ENCODE data around the gene TTBK2. TPM values are rescaled to one million over a fixed set of nuclear protein-coding genes. Genes with fewer than 3 reads are reported as not detected.
"Not testable (repeated sequence)": the region's sequence is repeated elsewhere in the genome, so short reads cannot be mapped to it uniquely, and the experiment has no call there.

The TTBK2 gene
- total RNA-seq, 2 experiments from 2014 or later = 12.1 to 12.3 TPM

DNA sequence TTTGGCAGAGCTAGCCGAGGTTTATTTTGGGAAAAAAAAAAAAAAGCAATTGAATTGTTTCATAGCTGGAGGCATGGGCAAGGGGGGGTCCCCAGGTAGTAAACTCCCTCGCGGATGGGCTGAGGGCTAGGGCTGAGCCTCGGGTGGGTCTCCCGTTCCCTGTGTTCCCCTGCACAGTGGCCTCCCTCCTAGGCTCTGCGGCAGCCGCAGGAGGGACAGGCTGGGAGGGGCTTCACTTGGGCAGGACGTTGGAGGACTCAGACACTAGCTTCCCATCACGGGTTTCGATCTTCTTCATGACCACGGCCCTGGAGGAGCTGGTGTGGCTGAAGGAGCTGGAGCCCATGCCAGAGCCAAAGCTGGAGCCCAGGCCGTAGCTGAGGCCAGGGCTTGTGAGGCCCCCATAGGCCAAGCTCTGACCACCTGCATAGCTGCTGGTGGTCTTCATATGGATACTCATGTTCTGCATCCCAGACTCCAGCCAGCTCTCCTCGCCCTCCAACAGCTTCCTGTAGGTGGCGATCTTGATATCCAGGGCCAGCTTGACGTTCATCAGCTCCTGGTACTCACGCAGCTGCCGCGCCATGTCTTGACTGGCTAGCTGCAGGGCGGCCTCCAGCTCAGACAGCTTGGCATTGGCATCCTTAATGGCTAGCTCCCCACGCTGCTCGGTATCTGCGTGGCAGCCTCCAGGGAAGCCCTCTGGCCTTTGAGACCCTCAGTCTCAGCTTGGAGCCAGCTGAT is 119.7 kb downstream of the TTBK2 start:
- Mint-ChIP-seq H3K27me3 (no peaks in the 10 kb centered on the region), H3K4me3 (no peak overlapping the region), H3K4me1 (peaks cover 14% of the 10 kb centered on the region), H3K9me3 (no peaks in the 10 kb centered on the region), H3K27ac (no peak overlapping the region), H3K36me3 (ENCODE audit: low read depth) (no peaks in the 10 kb centered on the region)
- CTCF ChIA-PET = interaction anchor here (0.9 kb wide), 1 partner anchor 12 kb away, joined by 3 read pairs; no protein-coding TSS in a partner anchor
- POLR2A ChIA-PET = no interaction called here
- DNase-seq = peak; percentile 12

- no peak for DNase-seq
- H3K4me1 Mint-ChIP-seq = peaks cover 16% of the 10 kb centered on the region
- no peaks in the 10 kb centered on the region for H3K9me3 Mint-ChIP-seq
- POLR2A ChIA-PET = no interaction called here
- H3K27me3 Mint-ChIP-seq = no peaks in the 10 kb centered on the region
- CTCF ChIA-PET = interaction anchor here (0.6 kb wide), 1 partner anchor 251 kb away, joined by 3 read pairs; no protein-coding TSS in a partner anchor
- H3K36me3 Mint-ChIP-seq (ENCODE audit: low read depth) = peaks cover 2% of the 10 kb centered on the region
- no peak overlapping the region for H3K27ac Mint-ChIP-seq
- no peak overlapping the region for H3K4me3 Mint-ChIP-seq
These were observed 121.8 kb downstream of the TTBK2 start for GRCh38 chr15:42798802-42799201.

GRCh38 chr15:42796955-42797782 is 123.4 kb downstream of the TTBK2 start:
- ChIA-PET POLR2A (no interaction called here), CTCF (no interaction called here)
- Mint-ChIP-seq H3K27me3 (no peaks in the 10 kb centered on the region), H3K4me3 (no peak overlapping the region), H3K4me1 (peaks cover 16% of the 10 kb centered on the region), H3K36me3 (ENCODE audit: low read depth) (peaks cover 2% of the 10 kb centered on the region), H3K27ac (no peak overlapping the region), H3K9me3 (no peaks in the 10 kb centered on the region)
- DNase-seq = no peak

GRCh38 chr15:42788725-42789124 is 131.9 kb downstream of the TTBK2 start:
- Mint-ChIP-seq H3K27ac (no peak overlapping the region), H3K9me3 (no peaks in the 10 kb centered on the region), H3K4me1 (no peaks in the 10 kb centered on the region), H3K27me3 (no peaks in the 10 kb centered on the region), H3K4me3 (no peak overlapping the region), H3K36me3 (ENCODE audit: low read depth) (no peaks in the 10 kb centered on the region)
- ChIA-PET POLR2A (no interaction called here), CTCF (no interaction called here)
- DNase-seq = no peak

GRCh38 chr15:42786978-42787377 is 133.6 kb downstream of the TTBK2 start:
- CTCF ChIA-PET = no interaction called here
- POLR2A ChIA-PET = no interaction called here
- no peak for DNase-seq
- H3K4me3 Mint-ChIP-seq = no peak overlapping the region
- no peaks in the 10 kb centered on the region for H3K27me3 Mint-ChIP-seq
- H3K4me1 Mint-ChIP-seq = no peaks in the 10 kb centered on the region
- no peak overlapping the region for H3K27ac Mint-ChIP-seq
- H3K36me3 Mint-ChIP-seq (ENCODE audit: low read depth) = peaks cover 7% of the 10 kb centered on the region
- no peaks in the 10 kb centered on the region for H3K9me3 Mint-ChIP-seq

- H3K27me3 Mint-ChIP-seq = no peaks in the 10 kb centered on the region
- no peak for DNase-seq
- CTCF ChIA-PET = no interaction called here
- no peak overlapping the region for H3K4me3 Mint-ChIP-seq
- H3K9me3 Mint-ChIP-seq = no peaks in the 10 kb centered on the region
- no peak overlapping the region for H3K27ac Mint-ChIP-seq
- H3K4me1 Mint-ChIP-seq = no peaks in the 10 kb centered on the region
- peaks cover 7% of the 10 kb centered on the region for H3K36me3 Mint-ChIP-seq (ENCODE audit: low read depth)
- POLR2A ChIA-PET = no interaction called here
These were observed 135.0 kb downstream of the TTBK2 start for GRCh38 chr15:42785569-42785968.

- Mint-ChIP-seq H3K9me3 (no peaks in the 10 kb centered on the region), H3K4me3 (no peak overlapping the region), H3K4me1 (no peaks in the 10 kb centered on the region), H3K27me3 (no peaks in the 10 kb centered on the region), H3K27ac (no peak overlapping the region), H3K36me3 (ENCODE audit: low read depth) (peaks cover 7% of the 10 kb centered on the region)
- ChIA-PET POLR2A (no interaction called here), CTCF (interaction anchor here (0.6 to 0.7 kb wide), 2 partner anchors 9 to 161 kb away, joined by 3 read pairs; no protein-coding TSS in a partner anchor)
- no peak for DNase-seq
These were observed 135.9 kb downstream of the TTBK2 start for GRCh38 chr15:42784705-42785104.

GRCh38 chr15:42782716-42783115 is 137.9 kb downstream of the TTBK2 start:
- no peak overlapping the region for H3K27ac Mint-ChIP-seq
- no peaks in the 10 kb centered on the region for H3K4me1 Mint-ChIP-seq
- no peak overlapping the region for H3K4me3 Mint-ChIP-seq
- POLR2A ChIA-PET = no interaction called here
- H3K9me3 Mint-ChIP-seq = no peaks in the 10 kb centered on the region
- CTCF ChIA-PET = interaction anchor here (0.9 kb wide), 1 partner anchor 29 kb away, joined by 3 read pairs; no protein-coding TSS in a partner anchor
- H3K36me3 Mint-ChIP-seq (ENCODE audit: low read depth) = peaks cover 7% of the 10 kb centered on the region
- no peaks in the 10 kb centered on the region for H3K27me3 Mint-ChIP-seq
- no peak for DNase-seq

DNA sequence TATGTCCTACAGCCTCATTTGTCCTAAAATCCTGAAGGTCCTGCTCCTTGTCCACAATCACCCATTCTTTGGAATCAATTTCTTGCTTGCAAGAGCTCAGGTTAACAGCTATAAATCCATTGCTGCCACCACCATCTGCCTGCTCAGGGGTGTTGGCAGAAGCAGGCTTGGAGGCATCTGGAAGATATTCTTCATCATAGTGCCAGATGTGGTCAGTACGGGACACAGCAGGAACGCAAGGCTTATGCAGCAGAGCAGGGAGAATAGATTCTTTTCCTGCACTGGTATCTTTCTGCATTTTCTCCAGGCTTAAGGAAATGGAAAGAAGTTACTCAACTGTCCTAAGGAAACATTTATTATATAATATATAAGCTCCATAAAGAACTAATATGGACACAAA is 145.2 kb downstream of the TTBK2 start:
- Mint-ChIP-seq H3K4me1 (no peaks in the 10 kb centered on the region), H3K36me3 (ENCODE audit: low read depth) (peaks cover 7% of the 10 kb centered on the region), H3K9me3 (no peaks in the 10 kb centered on the region), H3K27ac (no peak overlapping the region), H3K4me3 (no peak overlapping the region), H3K27me3 (no peaks in the 10 kb centered on the region)
- POLR2A ChIA-PET = no interaction called here
- CTCF ChIA-PET = interaction anchor here (0.5 to 0.7 kb wide), 3 partner anchors 9 to 1036 kb away, joined by 3 to 5 read pairs (median 3); no protein-coding TSS in a partner anchor
- DNase-seq = no peak

DNA sequence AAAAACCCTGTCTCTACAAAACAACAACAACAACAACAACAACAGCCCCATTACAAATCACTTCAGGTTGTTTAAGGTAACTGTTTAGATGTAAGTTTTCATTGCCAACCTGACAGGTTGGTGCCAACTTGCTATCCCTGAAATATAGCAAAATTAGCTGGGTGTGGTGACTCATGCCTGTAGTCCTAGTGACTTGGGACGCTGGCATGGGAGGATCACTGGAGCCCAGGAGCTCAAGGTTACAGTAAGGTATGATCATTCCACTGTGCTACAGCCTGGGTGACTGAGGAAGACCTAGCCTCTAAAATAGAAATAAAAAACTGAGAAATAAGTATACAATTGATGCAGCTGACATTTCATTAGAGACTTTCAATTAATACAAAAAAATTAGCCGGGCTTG is 147.7 kb downstream of the TTBK2 start:
- Mint-ChIP-seq H3K4me3 (no peak overlapping the region), H3K27ac (no peak overlapping the region), H3K9me3 (peaks cover 6% of the 10 kb centered on the region), H3K27me3 (no peaks in the 10 kb centered on the region), H3K4me1 (no peaks in the 10 kb centered on the region), H3K36me3 (ENCODE audit: low read depth) (peaks cover 20% of the 10 kb centered on the region)
- CTCF ChIA-PET = interaction anchor here (0.6 to 1.5 kb wide), 3 partner anchors 10 to 1013 kb away, joined by 3 to 4 read pairs (median 3); no protein-coding TSS in a partner anchor
- POLR2A ChIA-PET = no interaction called here
- no peak for DNase-seq

DNA sequence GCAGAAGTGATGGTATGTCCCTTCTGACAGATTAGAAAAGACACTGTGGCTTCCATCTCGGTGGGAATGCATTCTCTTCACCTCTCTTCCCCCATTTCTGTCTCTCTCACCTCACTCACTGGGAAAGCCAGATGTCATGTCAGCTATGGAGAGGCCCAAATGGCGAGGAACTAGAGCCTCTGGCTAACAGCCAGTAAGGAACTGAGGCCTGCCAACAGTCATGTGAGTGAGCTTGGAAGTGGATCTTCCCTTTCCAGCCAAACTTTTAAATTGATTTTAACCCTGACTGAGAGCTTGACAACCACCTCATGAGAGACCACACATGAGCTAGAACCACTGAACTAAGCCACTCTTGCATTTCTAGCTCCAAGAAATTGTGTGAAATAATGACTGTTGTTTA is 148.4 kb downstream of the TTBK2 start:
- ChIA-PET POLR2A (no interaction called here), CTCF (interaction anchor here (0.6 to 1.5 kb wide), 2 partner anchors 20 to 1014 kb away, joined by 3 to 4 read pairs; no protein-coding TSS in a partner anchor)
- Mint-ChIP-seq H3K4me3 (no peak overlapping the region), H3K4me1 (no peaks in the 10 kb centered on the region), H3K9me3 (peaks cover 6% of the 10 kb centered on the region), H3K27ac (no peak overlapping the region), H3K27me3 (no peaks in the 10 kb centered on the region), H3K36me3 (ENCODE audit: low read depth) (peaks cover 24% of the 10 kb centered on the region)
- no peak for DNase-seq

- peaks cover 49% of the 10 kb centered on the region for H3K36me3 Mint-ChIP-seq (ENCODE audit: low read depth)
- not testable (repeated sequence) for H3K4me3 Mint-ChIP-seq, H3K27me3 Mint-ChIP-seq
These were observed 154.5 kb downstream of the TTBK2 start for GRCh38 chr15:42766109-42766508.

DNA sequence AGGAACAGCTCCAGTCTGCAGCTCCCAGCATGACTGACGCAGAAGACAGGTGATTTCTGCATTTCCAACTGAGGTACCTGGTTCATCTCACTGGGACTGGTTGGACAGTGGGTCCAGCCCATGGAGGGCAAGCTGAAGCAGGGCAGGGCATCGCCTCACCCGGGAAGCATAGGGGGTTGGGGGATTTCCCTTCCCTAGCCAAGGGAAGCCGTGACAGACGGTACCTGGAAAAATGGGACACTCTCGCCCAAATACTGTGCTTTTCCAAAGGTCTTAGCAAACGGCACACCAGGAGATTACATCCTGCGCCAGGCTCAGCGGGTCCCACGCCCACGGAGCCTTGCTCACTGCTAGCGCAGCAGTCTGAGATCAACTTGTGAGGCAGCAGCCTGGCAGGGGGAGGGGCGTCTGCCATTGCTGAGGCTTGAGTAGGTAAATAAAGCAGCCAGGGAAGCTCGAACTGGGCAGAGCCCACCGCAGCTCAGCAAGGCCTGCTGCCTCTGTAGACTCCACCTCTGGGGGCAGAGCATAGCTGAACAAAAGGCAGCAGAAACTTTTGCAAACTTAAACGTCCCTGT is 156.3 kb downstream of the TTBK2 start:
- CTCF ChIA-PET, H3K27ac Mint-ChIP-seq, H3K27me3 Mint-ChIP-seq, POLR2A ChIA-PET, DNase-seq, H3K4me1 Mint-ChIP-seq, H3K4me3 Mint-ChIP-seq: not testable (repeated sequence)
- Mint-ChIP-seq H3K36me3 (ENCODE audit: low read depth) (peaks cover 48% of the 10 kb centered on the region), H3K9me3 (peaks cover 35% of the 10 kb centered on the region)

More at GRCh38 chr15:42766109-42766508, 154.5 kb downstream of the TTBK2 start:
- CTCF ChIA-PET, H3K27ac Mint-ChIP-seq, DNase-seq, POLR2A ChIA-PET, H3K4me1 Mint-ChIP-seq: not testable (repeated sequence)
- peaks cover 33% of the 10 kb centered on the region for H3K9me3 Mint-ChIP-seq

All from activated CD4-positive, alpha-beta T cell treated with anti-CD3 and anti-CD28 coated beads, Interleukin-2, amount 10 ng/mL, durations not matched to agents 7 days and 5 days (primary cell).